ENCODE data around the gene AKAP8.
"Not testable (repeated sequence)": the region's sequence is repeated elsewhere in the genome, so short reads cannot be mapped to it uniquely, and the experiment has no call there.

Gene AKAP8

DNA sequence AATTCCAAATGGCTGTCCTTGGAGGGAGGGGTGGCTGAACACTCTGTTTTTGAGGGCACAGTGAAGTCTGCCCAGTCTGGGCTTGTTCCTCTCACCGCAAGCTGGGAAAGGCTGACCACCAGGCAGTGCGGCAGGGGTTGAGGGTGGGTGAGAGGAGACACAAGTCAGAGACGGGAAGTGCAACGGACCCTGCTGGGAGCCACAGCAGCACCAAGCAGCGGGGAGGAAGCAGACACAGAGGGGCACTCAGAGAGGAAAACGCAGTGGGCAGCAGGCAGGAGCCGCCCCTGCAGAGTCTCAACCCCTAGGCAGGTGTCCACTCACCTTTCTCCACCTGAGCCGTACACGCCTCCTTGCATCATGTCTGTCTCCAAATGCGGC is 23.6 kb upstream of the AKAP8 start:
- no peak for DNase-seq

DNA sequence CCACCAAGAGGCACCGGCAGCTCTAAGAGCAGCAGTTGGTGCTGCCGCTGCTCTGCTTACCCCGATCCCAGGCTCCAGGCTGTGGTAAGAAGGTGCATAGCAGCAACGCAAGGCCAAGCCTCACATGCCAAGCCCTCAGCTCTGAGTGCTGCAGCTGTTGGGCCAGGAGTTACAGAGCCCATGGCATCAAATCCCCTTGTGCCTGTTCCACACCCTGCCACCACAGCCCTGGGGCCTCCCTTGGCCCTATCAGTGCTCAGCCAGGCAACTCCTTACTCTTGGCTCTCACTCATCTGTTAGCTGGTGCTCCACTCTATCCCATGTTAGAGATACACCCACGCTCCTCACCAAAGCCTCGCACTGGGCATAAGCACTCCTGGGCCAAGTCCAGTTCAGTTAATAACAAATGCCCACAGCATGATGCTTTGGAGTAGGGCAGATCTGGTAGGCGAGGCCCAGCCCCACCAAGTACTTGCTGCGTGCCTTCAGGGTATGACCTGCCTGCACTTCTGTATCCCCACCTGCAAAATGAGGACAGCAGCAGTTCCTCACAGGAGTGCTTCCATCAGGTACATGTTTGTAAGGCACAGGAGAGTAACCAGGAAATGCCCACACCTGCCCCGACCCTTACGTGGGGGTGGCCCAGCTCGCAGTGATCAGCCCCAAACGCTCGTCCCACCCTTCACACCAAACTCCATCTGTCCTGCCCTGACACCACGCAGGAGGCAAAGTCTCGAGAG is 23.0 kb upstream of the AKAP8 start:
- no peak for DNase-seq

DNA sequence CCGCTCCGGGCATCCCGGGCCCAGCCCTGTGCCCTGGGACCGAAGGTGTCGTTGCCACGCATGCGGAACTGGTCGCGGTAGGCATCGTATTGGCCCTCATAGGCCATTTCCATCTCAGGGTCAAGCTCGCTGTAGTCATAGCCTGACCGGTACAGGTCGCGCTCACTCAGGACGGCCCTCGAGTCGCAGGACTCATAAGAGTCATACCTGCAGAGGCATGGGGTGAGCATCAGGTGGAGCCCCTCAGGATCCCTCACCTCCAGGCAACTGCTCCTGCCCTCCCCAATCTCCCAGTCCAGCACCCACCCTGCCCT is 21.8 kb upstream of the AKAP8 start:
- no peak for DNase-seq

DNA sequence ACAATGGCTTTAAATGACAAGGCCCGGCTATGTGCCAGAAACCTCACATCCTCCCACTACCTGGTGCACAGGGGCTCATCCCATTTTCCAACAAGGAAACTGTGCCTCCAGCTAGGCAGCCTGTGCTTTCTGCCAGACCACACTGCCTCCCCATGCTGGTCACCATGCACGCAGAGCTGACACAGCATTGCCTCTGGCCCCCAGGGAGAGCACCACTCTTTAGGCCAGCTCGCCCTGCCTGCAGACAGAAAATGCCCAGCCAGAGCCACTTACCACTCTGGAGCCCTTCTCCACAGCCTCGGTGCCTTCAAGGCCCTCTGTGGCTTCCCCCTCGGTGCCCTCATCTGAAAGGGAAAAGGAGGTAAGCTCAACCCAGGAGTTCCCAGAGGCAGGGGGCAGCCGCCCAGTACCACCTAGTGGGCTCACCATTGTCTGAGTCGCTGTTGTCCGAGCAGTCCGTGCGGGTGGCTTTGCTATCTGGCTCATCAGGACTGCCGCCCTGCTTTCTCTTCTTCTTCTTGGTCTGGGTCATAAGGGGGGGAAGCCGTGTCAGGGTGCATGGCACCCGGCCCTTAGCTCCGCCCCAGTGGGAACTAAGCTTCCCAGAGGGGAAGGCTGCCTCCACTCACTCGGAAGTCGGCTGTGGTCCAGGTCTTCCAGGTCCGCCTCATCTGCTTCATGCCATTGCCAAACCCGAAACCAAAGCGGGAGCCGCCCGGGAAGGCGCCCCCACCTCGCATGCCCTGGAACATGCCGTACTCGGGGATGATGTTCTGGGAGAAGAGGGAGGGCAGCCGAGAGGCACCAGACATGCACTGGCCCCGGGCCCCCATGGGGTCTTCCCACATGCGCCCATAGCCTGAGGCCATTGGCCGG is 21.2 kb upstream of the AKAP8 start:
- DNase-seq, result no peak

DNA sequence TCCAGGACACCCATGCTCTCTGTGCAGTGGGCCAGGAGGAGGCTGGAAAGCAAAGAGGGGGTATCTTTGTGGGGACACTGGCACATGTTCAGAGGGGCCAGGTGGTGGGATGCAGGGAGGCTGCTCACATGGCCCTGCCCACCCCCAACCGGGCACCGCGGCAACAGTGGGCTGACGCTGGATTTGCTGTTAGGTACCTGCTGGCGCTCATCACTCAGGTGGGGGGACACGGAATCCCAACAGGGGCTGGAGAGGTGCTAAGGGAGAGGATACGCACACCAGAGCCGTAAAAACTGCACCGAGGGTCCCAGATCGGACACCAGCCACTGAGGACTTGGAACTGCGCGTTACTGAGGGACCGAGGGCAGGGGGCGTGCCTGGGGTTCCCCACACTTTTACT is 20.0 kb upstream of the AKAP8 start:
- DNase-seq, result no peak

DNA sequence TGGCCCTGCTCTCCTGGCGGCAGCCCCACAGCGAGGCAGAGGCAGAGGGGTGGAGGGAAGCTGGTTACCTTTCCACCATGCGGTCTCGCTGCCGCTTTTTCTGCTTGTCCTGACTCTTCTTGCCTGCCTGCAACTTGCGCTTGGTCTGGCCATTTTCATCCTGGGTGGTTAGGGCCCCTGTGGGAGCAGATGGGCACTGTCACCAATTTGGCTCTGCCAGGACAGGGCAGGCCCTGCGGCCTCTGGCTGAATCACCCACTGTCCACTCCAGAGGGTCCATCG is 19.6 kb upstream of the AKAP8 start:
- no peak for DNase-seq

DNA sequence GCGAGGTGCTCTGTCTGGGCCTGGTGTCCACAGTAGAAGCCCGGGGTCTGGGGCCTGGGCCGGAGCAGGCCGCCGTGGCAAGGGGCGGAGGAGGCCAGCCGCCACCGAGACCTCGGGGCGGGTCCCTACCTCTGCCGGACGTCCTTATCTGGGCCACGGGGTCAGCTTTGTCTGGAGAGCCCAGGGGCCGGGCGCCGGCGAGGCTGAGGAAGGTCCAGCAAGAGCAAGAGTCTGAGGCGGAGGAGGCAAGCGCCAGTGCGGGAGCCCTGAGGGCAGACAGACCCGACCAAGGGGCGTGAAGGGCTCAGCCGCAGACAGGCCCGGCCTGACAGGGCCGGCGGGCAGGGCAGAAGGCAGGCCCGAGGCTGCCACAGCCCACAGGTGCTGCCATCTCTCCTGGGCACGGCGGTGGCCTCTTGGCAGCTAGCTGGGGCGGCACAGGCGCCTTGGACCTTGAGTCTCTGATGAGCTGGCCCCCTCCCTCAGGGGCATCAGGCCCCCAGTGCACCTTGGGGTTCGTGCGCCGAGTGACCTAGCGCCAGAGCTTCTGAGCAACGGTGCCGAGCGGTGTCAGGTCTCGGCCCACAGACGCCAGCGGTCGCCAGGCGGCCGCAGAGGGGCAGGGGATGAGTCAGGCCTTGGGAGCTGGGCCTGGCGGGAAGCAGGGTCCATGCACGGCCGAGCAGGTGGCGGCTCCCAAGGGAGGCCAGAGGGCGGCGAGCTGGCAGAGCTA is 19.1 kb upstream of the AKAP8 start:
- no peak for DNase-seq

DNA sequence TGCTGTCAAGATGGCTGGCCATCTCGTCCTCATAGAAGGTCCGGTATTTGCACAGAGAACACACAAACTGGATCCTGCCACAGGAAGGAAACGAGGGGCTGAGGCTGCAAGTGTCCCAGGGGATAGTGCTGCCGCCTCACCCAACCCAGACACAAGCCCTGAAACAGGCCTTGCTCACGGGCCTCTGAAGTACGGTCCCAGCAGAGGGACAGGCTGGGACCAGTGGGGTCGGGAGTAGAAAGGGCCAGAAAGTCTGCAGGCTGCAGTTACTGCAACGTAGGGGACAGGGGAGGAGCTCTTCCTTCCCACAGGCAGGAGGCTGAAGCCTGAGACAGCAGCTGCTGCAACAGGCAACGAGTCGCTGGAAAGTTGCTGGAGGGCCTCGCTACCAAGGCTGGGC is 18.2 kb upstream of the AKAP8 start:
- DNase-seq, result no peak

DNA sequence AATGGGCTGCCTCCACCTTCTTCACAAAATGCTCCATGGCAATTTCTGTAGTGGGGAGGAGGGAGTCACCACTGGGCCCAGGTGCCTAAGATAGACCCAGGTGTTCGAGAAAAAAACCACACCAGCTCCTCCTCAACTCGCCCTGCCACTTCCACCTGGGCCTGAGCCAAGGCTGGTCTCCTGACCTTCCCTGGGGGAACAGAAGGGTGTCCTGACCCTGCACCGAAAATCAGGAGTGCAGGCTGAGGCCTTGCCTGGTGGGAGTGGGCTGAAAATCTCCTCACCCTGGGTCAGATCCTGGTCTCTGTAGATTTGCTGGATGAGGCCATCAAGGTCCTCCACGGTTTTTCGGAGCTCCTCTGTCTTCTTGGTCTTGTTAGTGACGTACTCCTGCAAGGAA is 17.6 kb upstream of the AKAP8 start:
- DNase-seq, result no peak

DNA sequence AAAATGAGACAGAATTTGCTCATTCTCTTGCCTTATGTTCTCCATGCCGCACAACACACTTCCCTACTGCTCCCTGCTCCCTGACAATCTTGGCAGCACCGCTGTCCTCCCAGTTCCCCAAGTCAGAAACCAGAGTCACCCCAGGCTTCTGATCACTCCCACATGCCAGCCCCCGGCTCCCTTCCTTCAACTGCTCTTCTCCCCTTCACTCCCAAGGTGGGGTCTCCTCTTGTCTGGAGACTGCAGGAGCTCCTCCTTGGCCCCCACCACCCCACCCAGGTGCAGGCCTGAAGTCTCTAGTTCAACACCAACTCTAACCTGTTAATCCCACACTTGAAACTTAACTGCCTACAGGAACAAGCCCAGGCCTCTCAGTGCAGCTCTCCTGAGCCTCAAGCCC is 16.8 kb upstream of the AKAP8 start:
- DNase-seq, result no peak

DNA sequence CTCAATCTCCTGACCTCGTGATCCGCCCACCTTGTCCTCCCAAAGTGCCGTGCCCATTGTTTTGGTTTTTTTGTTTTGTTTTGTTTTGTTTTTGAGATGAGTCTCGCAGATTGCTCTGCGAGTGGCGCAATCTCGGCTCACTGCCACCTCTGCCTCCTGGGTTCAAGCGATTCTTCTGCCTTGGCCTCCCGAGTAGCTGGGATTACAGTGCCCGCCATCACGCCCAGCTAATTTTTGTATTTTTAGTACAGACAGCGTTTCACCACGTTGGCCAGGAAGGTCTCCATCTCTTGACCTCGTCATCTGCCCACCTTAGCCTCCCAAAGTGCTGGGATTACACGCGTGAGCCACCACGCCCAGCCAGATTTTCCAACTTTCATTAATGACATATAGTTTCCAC is 15.7 kb upstream of the AKAP8 start:
- DNase-seq, result not testable (repeated sequence)

DNA sequence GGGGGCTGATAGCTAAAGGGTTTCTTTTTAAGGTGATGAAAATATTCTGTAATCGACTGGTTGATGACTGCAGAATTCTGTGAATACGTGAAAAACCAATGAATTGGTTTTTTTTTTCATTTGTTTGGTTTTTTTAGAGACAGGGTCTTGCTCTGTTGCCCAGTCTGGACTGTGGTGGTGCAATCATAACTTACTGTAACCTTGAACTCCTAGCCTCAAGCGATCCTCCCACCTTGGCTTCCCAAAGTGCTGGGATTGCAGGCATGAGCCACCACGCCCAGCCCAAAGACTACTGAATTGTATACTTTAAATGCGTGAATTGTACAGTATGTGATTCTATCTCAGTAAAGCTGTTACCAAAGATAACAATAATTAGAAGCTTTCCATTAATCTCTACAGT is 14.8 kb upstream of the AKAP8 start:
- DNase-seq, result no peak

DNA sequence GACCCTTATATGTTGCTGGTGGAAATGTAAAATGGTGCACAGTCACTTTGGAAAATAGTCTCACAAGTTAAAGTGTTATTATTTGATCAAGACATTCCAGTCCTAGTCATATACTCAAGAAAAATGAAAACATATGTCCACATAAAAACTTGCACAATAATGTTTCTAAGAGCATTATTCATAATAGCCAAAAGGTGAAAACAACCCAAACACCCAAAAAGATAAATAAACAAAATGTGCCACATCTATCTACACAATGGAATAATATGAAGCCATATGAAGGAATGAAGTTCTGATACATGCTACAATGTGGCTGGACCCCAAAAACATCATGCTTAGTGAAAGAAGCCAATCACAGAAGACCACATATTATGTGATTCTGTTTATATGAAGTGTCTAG is 14.4 kb upstream of the AKAP8 start:
- DNase-seq, result no peak

DNA sequence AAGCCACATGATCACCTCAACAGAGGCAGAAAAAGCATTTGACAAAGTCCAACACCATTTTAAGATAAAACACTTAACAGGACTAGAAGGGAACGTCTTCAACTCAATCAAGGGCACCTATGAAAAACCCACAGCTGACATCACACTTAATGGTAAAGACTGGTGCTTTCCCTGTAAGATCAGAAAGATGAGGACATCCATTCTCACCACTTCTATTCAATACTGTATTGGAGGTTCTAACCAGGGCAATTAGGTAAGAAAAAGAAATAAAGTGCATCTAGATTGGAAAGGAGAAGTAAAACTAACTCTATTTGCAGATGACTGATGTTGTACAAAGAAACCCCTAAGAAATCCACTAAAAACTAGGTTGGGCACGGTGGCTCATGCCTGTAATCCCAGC is 11.2 kb upstream of the AKAP8 start:
- no peak for DNase-seq

DNA sequence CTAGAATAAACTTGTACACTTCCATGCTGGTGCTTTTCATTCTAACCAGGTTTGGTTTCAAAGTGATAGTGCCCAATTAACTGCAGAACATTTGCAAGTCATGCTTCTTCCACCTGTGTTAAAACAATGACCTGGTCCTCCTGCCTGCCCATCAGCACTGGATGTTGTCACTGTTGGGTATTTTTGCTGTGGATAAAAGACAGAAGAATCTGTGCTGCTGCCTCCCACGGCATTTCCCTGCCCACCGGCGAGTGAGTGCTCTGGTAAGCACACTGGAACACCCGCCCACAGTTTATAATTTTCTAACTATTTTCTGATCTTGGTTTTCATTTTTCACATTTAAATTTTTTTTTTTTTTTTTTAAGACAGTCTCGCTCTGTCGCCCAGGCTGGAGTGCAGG is 2.3 kb upstream of the AKAP8 start:
- DNase-seq, result no peak

DNA sequence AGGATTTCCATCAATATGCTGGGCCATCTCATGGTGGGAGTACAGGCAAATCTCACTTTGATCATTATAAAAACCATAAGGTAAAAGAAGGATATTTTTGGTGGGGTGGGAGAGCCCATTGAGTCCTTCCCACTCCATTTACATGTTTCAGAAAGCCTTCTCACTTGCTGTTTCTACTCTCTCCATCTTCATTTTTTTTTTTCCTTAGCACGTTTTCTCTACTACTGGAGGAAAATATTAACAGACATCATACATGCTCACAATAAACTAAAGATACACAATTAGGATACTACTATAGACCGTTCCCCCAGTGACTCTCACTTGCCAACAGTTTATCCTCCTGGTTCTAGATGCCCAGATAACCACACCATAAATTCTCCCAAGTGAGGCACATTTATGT is 1.8 kb upstream of the AKAP8 start:
- DNase-seq, result no peak

DNA sequence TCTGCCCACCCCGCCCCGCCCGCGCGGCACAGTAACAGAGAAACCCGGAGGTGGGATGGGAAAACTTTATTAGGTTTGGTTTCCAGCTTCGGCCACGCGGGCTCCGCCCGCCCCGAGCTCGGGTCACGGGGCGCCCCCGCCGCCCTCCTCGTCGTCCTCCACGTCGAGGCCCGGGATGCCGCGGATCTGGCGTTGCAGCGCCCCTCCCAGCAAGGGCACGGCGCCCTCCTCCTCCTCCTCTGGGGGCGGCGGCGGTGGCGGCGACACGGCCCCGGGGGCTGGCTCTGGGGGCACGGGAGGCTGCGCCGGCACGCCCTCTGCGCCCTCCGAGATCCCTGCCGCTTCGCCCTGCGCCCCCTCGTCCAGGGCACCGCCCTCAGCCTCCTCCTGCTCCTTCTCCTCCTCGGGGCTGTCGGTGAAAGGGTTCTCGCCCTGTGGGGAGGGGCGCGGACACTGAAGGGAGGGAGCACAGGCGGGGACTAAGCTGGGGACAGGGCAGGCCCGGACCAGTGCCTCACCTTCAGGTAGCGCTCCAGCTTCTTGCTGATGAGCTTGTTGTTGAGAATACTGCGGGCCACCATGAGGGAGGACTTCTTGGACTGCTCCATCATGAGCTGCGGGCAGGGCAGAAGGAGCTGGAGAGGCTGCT is 536 bp upstream of the AKAP8 start:
- DNase-seq, result no peak

DNA sequence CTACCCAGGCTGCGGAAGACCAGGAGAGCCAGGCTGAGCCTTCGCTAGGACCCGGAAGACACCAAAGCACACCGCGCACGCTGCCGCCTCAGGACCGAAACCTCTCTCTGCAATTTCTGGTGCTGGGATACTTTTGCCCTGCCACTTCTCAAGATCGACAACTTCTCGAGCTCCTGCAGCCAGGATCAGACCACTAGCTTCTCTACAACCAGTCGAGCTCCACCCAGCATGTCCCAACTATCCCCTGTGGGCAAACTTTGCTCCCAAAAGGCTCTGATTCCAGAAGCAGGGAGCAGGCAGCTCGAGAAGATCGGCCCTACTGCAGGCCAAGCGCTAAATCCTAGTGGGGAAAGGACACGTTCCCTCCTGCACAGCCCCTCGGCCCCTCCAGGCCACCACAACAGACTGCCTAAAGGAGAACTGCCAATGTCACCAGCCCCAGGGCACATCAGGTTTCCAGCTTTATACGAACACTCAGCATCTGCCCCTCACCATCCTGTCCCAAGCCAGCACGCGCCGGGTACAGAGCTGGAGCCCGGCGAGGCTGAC is 979 bp downstream of the AKAP8 start:
- DNase-seq, result no peak

DNA sequence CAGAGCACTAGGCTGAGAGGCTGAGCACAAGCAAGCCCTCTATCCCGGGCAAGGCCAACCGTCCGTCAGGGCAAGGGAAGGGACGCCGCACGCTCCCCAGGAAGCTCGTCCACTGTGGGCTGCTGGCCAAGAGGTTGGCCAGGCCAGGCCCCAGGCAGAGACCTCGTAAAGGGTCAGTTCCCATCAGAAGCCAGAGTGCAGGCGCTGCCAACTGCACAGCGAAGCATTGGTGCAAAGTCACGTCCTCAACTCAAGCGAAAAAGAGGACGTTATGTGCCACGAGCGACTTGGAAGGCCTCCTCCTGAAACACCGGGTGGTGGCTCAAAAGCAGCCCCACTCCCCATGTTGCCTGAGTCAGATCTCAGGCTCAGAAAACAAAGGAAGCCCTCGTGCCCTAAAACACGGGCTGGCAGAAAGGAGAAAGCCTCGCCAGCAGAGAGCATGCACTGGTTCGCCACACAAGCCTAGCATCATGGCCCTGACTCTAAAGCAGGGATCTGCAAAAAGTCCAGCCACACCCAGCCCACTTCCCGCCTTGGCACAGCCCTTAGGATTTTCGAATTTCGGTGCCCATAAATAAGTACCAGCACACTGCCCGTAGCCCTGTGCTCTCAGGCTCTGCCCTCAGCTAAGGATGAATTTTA is 4.7 kb downstream of the AKAP8 start:
- DNase-seq, result no peak

DNA sequence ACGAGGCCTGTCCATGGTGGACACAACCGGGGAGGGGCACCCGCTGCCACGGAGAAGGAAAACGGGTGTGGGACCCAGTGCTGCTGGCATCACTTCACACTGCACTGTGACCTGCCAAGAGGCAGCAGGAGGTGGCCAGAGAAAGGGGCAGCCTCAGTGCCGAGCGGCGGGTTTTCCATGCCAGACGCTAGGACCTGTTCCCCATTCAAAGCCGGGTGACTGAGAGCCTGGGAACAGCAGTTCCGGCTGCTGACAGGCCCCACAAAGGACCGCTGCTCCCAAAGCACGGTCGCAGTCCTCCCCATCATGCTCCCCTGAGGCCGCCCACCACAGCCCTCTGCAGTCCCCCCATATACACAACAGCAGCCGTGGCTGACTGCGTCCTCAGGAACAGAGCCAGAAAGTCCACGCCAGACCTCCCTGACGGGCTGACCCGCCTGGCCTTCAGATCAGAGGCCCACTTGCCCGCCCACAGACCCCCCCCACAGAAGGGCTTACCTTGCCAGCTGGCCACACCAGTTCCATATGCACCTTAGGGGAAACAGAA is 5.4 kb downstream of the AKAP8 start:
- no peak for DNase-seq

DNA sequence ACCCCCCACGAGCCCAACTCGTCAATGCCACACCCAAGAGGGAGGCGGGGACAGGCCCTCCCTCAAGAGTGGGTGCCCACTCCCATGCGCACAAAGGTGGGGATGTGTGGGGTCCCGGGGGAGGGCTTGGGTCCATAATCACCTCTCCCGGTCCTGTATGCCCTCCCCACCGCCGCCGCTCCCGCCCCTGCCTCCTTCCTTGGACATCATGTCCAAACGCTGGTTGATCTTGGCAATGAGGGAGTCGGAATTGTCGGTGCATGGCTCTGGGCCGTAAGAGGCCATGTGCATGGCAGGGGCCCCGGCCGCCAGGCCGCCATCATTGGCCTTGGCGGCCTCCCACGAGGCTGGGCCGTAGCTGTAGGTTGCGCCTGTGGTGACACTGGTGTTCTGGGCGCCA is 5.9 kb downstream of the AKAP8 start:
- DNase-seq, result no peak

DNA sequence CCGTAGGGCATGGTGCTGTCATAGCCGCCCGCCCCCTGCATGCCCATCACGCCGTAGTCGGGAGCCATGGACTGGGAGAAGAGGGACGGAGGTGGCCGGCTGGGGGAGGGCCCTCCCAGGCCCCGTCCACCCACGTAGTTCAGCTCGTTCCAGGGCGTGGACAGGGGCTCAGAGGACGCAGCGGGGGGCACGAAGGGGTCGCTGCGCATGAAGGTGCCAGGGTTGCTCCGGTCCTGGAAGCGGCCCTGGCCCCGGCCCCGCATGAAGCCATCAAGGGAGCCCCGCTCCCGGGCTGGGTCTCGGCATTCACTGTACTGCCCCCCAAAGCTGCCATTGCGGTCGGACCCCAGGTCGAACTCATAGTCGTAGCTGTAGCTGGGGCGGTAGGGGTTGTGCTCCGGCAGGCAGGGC is 6.7 kb downstream of the AKAP8 start:
- no peak for DNase-seq

DNA sequence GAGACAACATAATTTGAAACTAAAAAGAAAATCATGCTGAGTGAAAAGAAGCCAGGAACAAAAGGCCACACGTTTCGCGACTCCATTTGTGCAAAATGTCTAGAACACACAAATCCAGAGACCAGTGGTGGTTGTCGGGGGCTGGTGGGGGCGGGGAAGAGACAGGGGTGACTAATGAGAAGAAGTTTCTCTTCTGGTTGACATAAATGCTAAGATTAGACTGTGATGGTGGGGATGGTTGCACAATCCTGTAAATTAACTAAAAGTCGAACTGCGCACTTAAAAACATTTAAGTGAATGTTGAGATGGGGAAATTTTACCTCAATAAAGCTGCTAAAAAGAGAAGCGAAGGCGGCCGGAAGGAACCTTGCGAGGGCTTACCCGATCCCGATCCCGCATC is 7.1 kb downstream of the AKAP8 start:
- no peak for DNase-seq

Data from NCI-H2029 treated with DMSO at 0.1 percent for 48 hours (cell line).